OCI-LY1 (cell line): ENCODE measurements around the gene MAGI1.

Source experiments
- H2AFZ ChIP-seq: fragments of 200-600 bp; sonication (generic), shearing (Covaris generic); 2 replicates; pipeline ENCODE4 v1.6.0; 2014; ENCODE audit warnings: antibody characterized with exemption, mild to moderate bottlenecking, low read length
- H3F3A ChIP-seq: fragments of 200-600 bp; sonication (generic), shearing (Covaris generic); 2 replicates; pipeline ENCODE4 v1.6.0; 2014; ENCODE audit warnings: mild to moderate bottlenecking, antibody characterized with exemption, low read length, moderate library complexity; ENCODE audit not compliant: insufficient read depth
- H3K27ac ChIP-seq: fragments of 200-600 bp; sonication (generic); 2 replicates; pipeline ENCODE4 v1.5.1; 2014; ENCODE audit warnings: low read length, mixed run types, mild to moderate bottlenecking, low read depth; ENCODE audit not compliant: poor library complexity, severe bottlenecking
- H3K27me3 ChIP-seq: fragments of 200-600 bp; sonication (generic); 2 replicates; pipeline ENCODE4 v1.6.0; 2014; ENCODE audit warnings: antibody characterized with exemption, mild to moderate bottlenecking, low read length, moderate library complexity; ENCODE audit not compliant: insufficient read depth
- H3K36me3 ChIP-seq: fragments of 200-600 bp; sonication (generic); 2 replicates; pipeline ENCODE4 v1.6.1; 2014; ENCODE audit warnings: mild to moderate bottlenecking, antibody characterized with exemption, low read length, moderate library complexity, mixed read lengths; ENCODE audit not compliant: insufficient read depth
- H3K4me1 ChIP-seq: fragments of 200-600 bp; sonication (generic); 2 replicates; pipeline ENCODE4 v1.5.1; 2014; ENCODE audit warnings: mild to moderate bottlenecking, low read length, moderate library complexity; ENCODE audit not compliant: insufficient read depth, severe bottlenecking
- H3K4me2 ChIP-seq: fragments of 200-600 bp; sonication (generic), shearing (Covaris generic); 2 replicates; pipeline ENCODE4 v1.6.1; 2014; ENCODE audit warnings: low read length
- H3K4me3 ChIP-seq: fragments of 200-600 bp; sonication (generic); 2 replicates; pipeline ENCODE4 v1.5.1; 2014; ENCODE audit warnings: low read length, low read depth, mild to moderate bottlenecking, mixed read lengths; ENCODE audit not compliant: poor library complexity, severe bottlenecking
- H3K79me2 ChIP-seq: fragments of 200-600 bp; shearing (Covaris generic); 2 replicates; pipeline ENCODE4 v1.6.1; 2016; ENCODE audit warnings: mixed run types, low read length, mixed read lengths; ENCODE audit not compliant: insufficient read depth
- H3K9ac ChIP-seq: fragments of 200-600 bp; sonication (generic), shearing (Covaris generic); 2 replicates; pipeline ENCODE4 v1.6.1; 2014; ENCODE audit warnings: mild to moderate bottlenecking, low read length, mixed read lengths
- H3K9me2 ChIP-seq: fragments of 200-600 bp; sonication (generic), shearing (Covaris generic); 2 replicates; pipeline ENCODE4 v1.6.1; 2014; ENCODE audit warnings: low read depth, mild to moderate bottlenecking, low read length, mixed read lengths
- H3K9me3 ChIP-seq: fragments of 200-600 bp; shearing (Covaris generic); 2 replicates; pipeline ENCODE4 v1.6.1; 2014; ENCODE audit warnings: low read length, mixed read lengths
- H4K20me1 ChIP-seq: fragments of 200-600 bp; sonication (generic), shearing (Covaris generic); 2 replicates; pipeline ENCODE4 v1.6.0; 2016; ENCODE audit warnings: mild to moderate bottlenecking, low read length; ENCODE audit not compliant: insufficient read depth
- CTCF ChIP-seq: fragments of 200-600 bp; sonication (generic), shearing (Covaris generic); IDR thresholded peaks from 2 replicates; pipeline ENCODE4 v1.5.1; 2017; ENCODE audit warnings: mild to moderate bottlenecking, antibody characterized with exemption, low read length, moderate library complexity, mixed read lengths
- EZH2 ChIP-seq: fragments of 200-600 bp; sonication (generic), shearing (Covaris generic); IDR thresholded peaks from 2 replicates; pipeline ENCODE4 v1.8.0; 2017; ENCODE audit warnings: borderline replicate concordance, mixed run types, mild to moderate bottlenecking, antibody characterized with exemption, low read length, moderate library complexity, mixed read lengths

Gene MAGI1

DNA sequence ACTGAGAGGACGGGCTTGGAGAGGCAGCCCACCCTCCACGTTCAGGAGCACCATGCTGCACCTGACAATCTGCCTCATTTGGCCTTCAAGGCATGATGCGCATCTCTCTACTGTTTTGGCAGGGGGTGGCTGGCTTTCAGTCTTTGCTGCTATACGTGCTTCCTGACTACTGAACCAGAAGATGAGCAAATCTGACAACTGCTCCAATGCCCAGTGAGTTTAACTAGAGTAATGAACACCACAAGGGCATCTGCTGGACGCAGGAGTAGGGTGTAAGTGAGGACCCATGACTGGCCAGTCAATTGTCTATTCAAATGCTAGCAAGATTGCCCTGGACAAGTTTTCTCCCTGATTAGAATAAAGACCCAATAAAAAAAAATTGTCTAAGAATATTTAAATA lies 335.7 kb downstream of the MAGI1 start:
- Histone ChIP-seq H2AFZ (no peak overlapping the region), H3K4me1 (no peaks in the 10 kb centered on the region), H3F3A (no peaks in the 10 kb centered on the region), H3K79me2 (no peaks in the 10 kb centered on the region), H3K27ac (no peak overlapping the region), H3K9ac (no peak overlapping the region), H3K9me2 (no peaks in the 10 kb centered on the region), H3K4me2 (no peak overlapping the region), H3K4me3 (no peak overlapping the region), H4K20me1 (no peaks in the 10 kb centered on the region), H3K9me3 (no peaks in the 10 kb centered on the region), H3K36me3 (no peaks in the 10 kb centered on the region), H3K27me3 (no peaks in the 10 kb centered on the region)
- TF ChIP-seq EZH2 (no peak), CTCF (no peak)

- H3K27ac ChIP-seq, result no peak overlapping the region
- H2AFZ ChIP-seq, result no peak overlapping the region
- no peaks in the 10 kb centered on the region for H3K79me2 ChIP-seq
- H3K4me2 ChIP-seq, result no peak overlapping the region
- no peaks in the 10 kb centered on the region for H3K36me3 ChIP-seq
- H3K9me3 ChIP-seq, result no peaks in the 10 kb centered on the region
- no peaks in the 10 kb centered on the region for H3K27me3 ChIP-seq
- H3K4me3 ChIP-seq, result no peak overlapping the region
- H3F3A ChIP-seq, result no peaks in the 10 kb centered on the region
- TF ChIP-seq EZH2 (no peak), CTCF (no peak)
- H3K9ac ChIP-seq, result no peak overlapping the region
- H3K9me2 ChIP-seq, result no peaks in the 10 kb centered on the region
- H3K4me1 ChIP-seq, result no peaks in the 10 kb centered on the region
- no peaks in the 10 kb centered on the region for H4K20me1 ChIP-seq
Observed at GRCh38 chr3:65702202-65702601, 336.5 kb downstream of the MAGI1 start.

- no peaks in the 10 kb centered on the region for H3K79me2 ChIP-seq
- H3F3A ChIP-seq, result no peaks in the 10 kb centered on the region
- no peak overlapping the region for H3K27ac ChIP-seq
- no peaks in the 10 kb centered on the region for H3K4me1 ChIP-seq
- no peak overlapping the region for H3K9ac ChIP-seq
- no peaks in the 10 kb centered on the region for H3K36me3 ChIP-seq
- no peak overlapping the region for H3K4me3 ChIP-seq
- TF ChIP-seq EZH2 (no peak), CTCF (no peak)
- H3K4me2 ChIP-seq, result no peak overlapping the region
- no peaks in the 10 kb centered on the region for H3K9me3 ChIP-seq
- H4K20me1 ChIP-seq, result no peaks in the 10 kb centered on the region
- no peak overlapping the region for H2AFZ ChIP-seq
- no peaks in the 10 kb centered on the region for H3K27me3 ChIP-seq
- H3K9me2 ChIP-seq, result no peaks in the 10 kb centered on the region
Observed at GRCh38 chr3:65701516-65701915, 337.2 kb downstream of the MAGI1 start.
